ENCODE results near the gene KIF21A. TPM values are rescaled to one million over a fixed set of nuclear protein-coding genes. Genes with fewer than 3 reads are reported as not detected.

KIF21A gene
- total RNA-seq, 2 experiments from 2014 or later, result 18.4 to 19.5 TPM

GRCh38 chr12:39451977-39452376, 9.1 kb upstream of the KIF21A start:
- Mint-ChIP-seq H3K4me3 (no peak overlapping the region), H3K36me3 (ENCODE audit: low read depth) (no peaks in the 10 kb centered on the region), H3K27ac (no peak overlapping the region), H3K4me1 (ENCODE audit: low read depth) (no peaks in the 10 kb centered on the region), H3K9me3 (ENCODE audit: insufficient read depth) (no peaks in the 10 kb centered on the region), H3K27me3 (ENCODE audit: low read depth) (peaks cover 5% of the 10 kb centered on the region)
- ChIA-PET POLR2A (no interaction called here), CTCF (interaction anchor here (1.0 kb wide), 1 partner anchor 10 kb away, joined by 3 read pairs; the partner anchor contains the start of gene KIF21A)
- DNase-seq (no peak), ATAC-seq (no peak)

- CTCF ChIA-PET, result no interaction called here
- Mint-ChIP-seq H3K27me3 (ENCODE audit: low read depth) (peaks cover 5% of the 10 kb centered on the region), H3K9me3 (ENCODE audit: insufficient read depth) (no peaks in the 10 kb centered on the region), H3K4me3 (no peak overlapping the region), H3K27ac (no peak overlapping the region), H3K36me3 (ENCODE audit: low read depth) (no peaks in the 10 kb centered on the region), H3K4me1 (ENCODE audit: low read depth) (peaks cover 5% of the 10 kb centered on the region)
- POLR2A ChIA-PET, result no interaction called here
- ATAC-seq (no peak), DNase-seq (no peak)
Measured at GRCh38 chr12:39448038-39448437, 5.1 kb upstream of the KIF21A start.

GRCh38 chr12:39443929-39444209, 949 bp upstream of the KIF21A start:
- no peak for DNase-seq
- peaks cover 2% of the 10 kb centered on the region for H3K27me3 Mint-ChIP-seq (ENCODE audit: low read depth)
- peaks cover 20% of the 10 kb centered on the region for H3K4me1 Mint-ChIP-seq (ENCODE audit: low read depth)
- ChIA-PET CTCF (interaction anchor here (0.6 to 1.8 kb wide), 7 partner anchors 18 to 126 kb away, joined by 3 to 9 read pairs (median 3); no protein-coding TSS in a partner anchor), POLR2A (no interaction called here)
- peak overlapping the region; percentile 68 for H3K4me3 Mint-ChIP-seq
- no peaks in the 10 kb centered on the region for H3K9me3 Mint-ChIP-seq (ENCODE audit: insufficient read depth)
- H3K36me3 Mint-ChIP-seq (ENCODE audit: low read depth), result no peaks in the 10 kb centered on the region
- no peak for ATAC-seq
- H3K27ac Mint-ChIP-seq, result peak overlapping the region; percentile 50

- peak overlapping the region; percentile 78 for H3K27ac Mint-ChIP-seq
- no peak for DNase-seq
- peaks cover 20% of the 10 kb centered on the region for H3K4me1 Mint-ChIP-seq (ENCODE audit: low read depth)
- H3K4me3 Mint-ChIP-seq, result peak overlapping the region; percentile 82
- peaks cover 2% of the 10 kb centered on the region for H3K27me3 Mint-ChIP-seq (ENCODE audit: low read depth)
- ATAC-seq, result no peak
- no peaks in the 10 kb centered on the region for H3K36me3 Mint-ChIP-seq (ENCODE audit: low read depth)
- H3K9me3 Mint-ChIP-seq (ENCODE audit: insufficient read depth), result no peaks in the 10 kb centered on the region
- CTCF ChIA-PET, result interaction anchor here (1.1 to 1.8 kb wide), 8 partner anchors 9 to 125 kb away, joined by 3 to 9 read pairs (median 3); no protein-coding TSS in a partner anchor
- POLR2A ChIA-PET, result interaction anchor here (1.0 to 1.9 kb wide), 5 partner anchors 10 to 180 kb away, joined by 3 to 5 read pairs (median 4); partner anchors contain the start of gene ABCD2
Measured at GRCh38 chr12:39442831-39443080, 164 bp downstream of the KIF21A start.

- Mint-ChIP-seq H3K4me3 (peak overlapping the region; percentile 82), H3K27me3 (ENCODE audit: low read depth) (peaks cover 2% of the 10 kb centered on the region), H3K27ac (peak overlapping the region; percentile 78), H3K9me3 (ENCODE audit: insufficient read depth) (no peaks in the 10 kb centered on the region), H3K4me1 (ENCODE audit: low read depth) (peaks cover 20% of the 10 kb centered on the region), H3K36me3 (ENCODE audit: low read depth) (no peaks in the 10 kb centered on the region)
- DNase-seq, result peak; percentile 50
- POLR2A ChIA-PET, result interaction anchor here (1.0 to 1.9 kb wide), 5 partner anchors 9 to 180 kb away, joined by 3 to 5 read pairs (median 4); partner anchors contain the start of gene ABCD2
- CTCF ChIA-PET, result interaction anchor here (0.6 to 1.7 kb wide), 8 partner anchors 10 to 579 kb away, joined by 3 to 5 read pairs (median 3); no protein-coding TSS in a partner anchor
- ATAC-seq, result no peak
Measured at GRCh38 chr12:39441963-39442830, 723 bp downstream of the KIF21A start.

GRCh38 chr12:39441189-39441962, 1.5 kb downstream of the KIF21A start:
- H3K4me3 Mint-ChIP-seq, result peak overlapping the region; percentile 82
- no peak for DNase-seq
- peaks cover 2% of the 10 kb centered on the region for H3K27me3 Mint-ChIP-seq (ENCODE audit: low read depth)
- POLR2A ChIA-PET, result interaction anchor here (1.9 kb wide), 1 partner anchor 181 kb away, joined by 5 read pairs; no protein-coding TSS in a partner anchor
- H3K36me3 Mint-ChIP-seq (ENCODE audit: low read depth), result no peaks in the 10 kb centered on the region
- no peak for ATAC-seq
- CTCF ChIA-PET, result interaction anchor here (1.1 to 1.7 kb wide), 3 partner anchors 10 to 104 kb away, joined by 3 to 5 read pairs (median 3); no protein-coding TSS in a partner anchor
- H3K4me1 Mint-ChIP-seq (ENCODE audit: low read depth), result peaks cover 20% of the 10 kb centered on the region
- H3K9me3 Mint-ChIP-seq (ENCODE audit: insufficient read depth), result no peaks in the 10 kb centered on the region
- peak overlapping the region; percentile 72 for H3K27ac Mint-ChIP-seq

GRCh38 chr12:39440781-39441180, 2.1 kb downstream of the KIF21A start:
- Mint-ChIP-seq H3K4me3 (peak overlapping the region; percentile 19), H3K36me3 (ENCODE audit: low read depth) (no peaks in the 10 kb centered on the region), H3K27ac (no peak overlapping the region), H3K4me1 (ENCODE audit: low read depth) (peaks cover 20% of the 10 kb centered on the region), H3K27me3 (ENCODE audit: low read depth) (peaks cover 2% of the 10 kb centered on the region), H3K9me3 (ENCODE audit: insufficient read depth) (no peaks in the 10 kb centered on the region)
- no peak for ATAC-seq
- ChIA-PET CTCF (interaction anchor here (1.1 to 1.6 kb wide), 2 partner anchors 65 to 123 kb away, joined by 5 read pairs; no protein-coding TSS in a partner anchor), POLR2A (no interaction called here)
- DNase-seq, result no peak

GRCh38 chr12:39440101-39440500, 2.8 kb downstream of the KIF21A start:
- Mint-ChIP-seq H3K27ac (no peak overlapping the region), H3K27me3 (ENCODE audit: low read depth) (peaks cover 2% of the 10 kb centered on the region), H3K4me1 (ENCODE audit: low read depth) (peaks cover 20% of the 10 kb centered on the region), H3K4me3 (no peak overlapping the region), H3K36me3 (ENCODE audit: low read depth) (no peaks in the 10 kb centered on the region), H3K9me3 (ENCODE audit: insufficient read depth) (no peaks in the 10 kb centered on the region)
- POLR2A ChIA-PET, result no interaction called here
- no peak for DNase-seq
- CTCF ChIA-PET, result interaction anchor here (1.1 to 1.6 kb wide), 2 partner anchors 65 to 122 kb away, joined by 5 read pairs; no protein-coding TSS in a partner anchor
- no peak for ATAC-seq

GRCh38 chr12:39435531-39435930, 7.4 kb downstream of the KIF21A start:
- no peaks in the 10 kb centered on the region for H3K36me3 Mint-ChIP-seq (ENCODE audit: low read depth)
- CTCF ChIA-PET, result no interaction called here
- H3K4me3 Mint-ChIP-seq, result no peak overlapping the region
- H3K27me3 Mint-ChIP-seq (ENCODE audit: low read depth), result no peaks in the 10 kb centered on the region
- no peaks in the 10 kb centered on the region for H3K9me3 Mint-ChIP-seq (ENCODE audit: insufficient read depth)
- ATAC-seq, result no peak
- no peak overlapping the region for H3K27ac Mint-ChIP-seq
- no peak for DNase-seq
- POLR2A ChIA-PET, result no interaction called here
- H3K4me1 Mint-ChIP-seq (ENCODE audit: low read depth), result no peaks in the 10 kb centered on the region

- ATAC-seq, result no peak
- no peaks in the 10 kb centered on the region for H3K27me3 Mint-ChIP-seq (ENCODE audit: low read depth)
Measured at GRCh38 chr12:39431797-39432196, 11.1 kb downstream of the KIF21A start.

GRCh38 chr12:39431002-39431796, 11.7 kb downstream of the KIF21A start:
- DNase-seq (no peak), ATAC-seq (no peak)
- H3K36me3 Mint-ChIP-seq (ENCODE audit: low read depth), result no peaks in the 10 kb centered on the region
- H3K27me3 Mint-ChIP-seq (ENCODE audit: low read depth), result no peaks in the 10 kb centered on the region
- no peak overlapping the region for H3K27ac Mint-ChIP-seq
- POLR2A ChIA-PET, result no interaction called here
- peaks cover 3% of the 10 kb centered on the region for H3K9me3 Mint-ChIP-seq (ENCODE audit: insufficient read depth)
- CTCF ChIA-PET, result no interaction called here
- H3K4me1 Mint-ChIP-seq (ENCODE audit: low read depth), result no peaks in the 10 kb centered on the region
- H3K4me3 Mint-ChIP-seq, result no peak overlapping the region

More at GRCh38 chr12:39431797-39432196, 11.1 kb downstream of the KIF21A start:
- Mint-ChIP-seq H3K36me3 (ENCODE audit: low read depth) (no peaks in the 10 kb centered on the region), H3K4me1 (ENCODE audit: low read depth) (no peaks in the 10 kb centered on the region), H3K4me3 (no peak overlapping the region), H3K27ac (no peak overlapping the region), H3K9me3 (ENCODE audit: insufficient read depth) (peaks cover 3% of the 10 kb centered on the region)
- POLR2A ChIA-PET, result no interaction called here
- CTCF ChIA-PET, result no interaction called here
- DNase-seq, result no peak
